GM18907 (cell line): ENCODE data around the gene GLI3.

Experiments
- ATAC-seq: cut with Tn5 transposase; IDR thresholded peaks from one replicate; pipeline ENCODE4 v1.9.1; 2021; ENCODE audit warnings: mild to moderate bottlenecking, moderate library complexity; ENCODE audit not compliant: unreplicated experiment

GLI3 gene

GRCh38 chr7:41938371-41938770 lies 298.6 kb downstream of the GLI3 start:
- ATAC-seq = no peak

- ATAC-seq = no peak
Observed at GRCh38 chr7:41933427-41933826, 303.6 kb downstream of the GLI3 start.

- ATAC-seq = no peak
Observed at GRCh38 chr7:41931263-41931646, 305.8 kb downstream of the GLI3 start.

- ATAC-seq = no peak
Observed at GRCh38 chr7:41930538-41931262, 306.3 kb downstream of the GLI3 start.

- ATAC-seq = no peak
Observed at GRCh38 chr7:41928781-41929180, 308.2 kb downstream of the GLI3 start.

- no peak for ATAC-seq
Observed at GRCh38 chr7:41928166-41928565, 308.8 kb downstream of the GLI3 start.

GRCh38 chr7:41927380-41927779 lies 309.6 kb downstream of the GLI3 start:
- ATAC-seq = no peak

- ATAC-seq = no peak
Observed at GRCh38 chr7:41925946-41926345, 311.1 kb downstream of the GLI3 start.

GRCh38 chr7:41924796-41925195 lies 312.2 kb downstream of the GLI3 start:
- ATAC-seq = no peak

- no peak for ATAC-seq
Observed at GRCh38 chr7:41922373-41922772, 314.6 kb downstream of the GLI3 start.

- ATAC-seq = no peak
Observed at GRCh38 chr7:41921453-41921981, 315.5 kb downstream of the GLI3 start.

- ATAC-seq = no peak
Observed at GRCh38 chr7:41918597-41918996, 318.4 kb downstream of the GLI3 start.

GRCh38 chr7:41916450-41916927 lies 320.5 kb downstream of the GLI3 start:
- no peak for ATAC-seq

GRCh38 chr7:41915871-41916270 lies 321.1 kb downstream of the GLI3 start:
- no peak for ATAC-seq

GRCh38 chr7:41912851-41913567 lies 324.0 kb downstream of the GLI3 start:
- ATAC-seq = no peak

- ATAC-seq = no peak
Observed at GRCh38 chr7:41912426-41912825, 324.6 kb downstream of the GLI3 start.

GRCh38 chr7:41911792-41912191 lies 325.2 kb downstream of the GLI3 start:
- ATAC-seq = no peak
